GM18505 (cell line): ENCODE measurements around the gene N4BP2.
A peak's percentile ranks its signal among the peaks of the same experiment; 100 is the strongest.

Experiments
- ATAC-seq: cut with Tn5 transposase; IDR thresholded peaks from one replicate; pipeline ENCODE4 v1.9.1; 2021; ENCODE audit not compliant: unreplicated experiment
- POLR2A ChIP-seq: IDR thresholded peaks from 4 replicates; pipeline ENCODE4 v1.6.1; 2011; ENCODE audit warnings: borderline replicate concordance; ENCODE audit not compliant: insufficient read depth, insufficient read length; ENCODE audit errors: extremely low read depth

N4BP2 gene

DNA sequence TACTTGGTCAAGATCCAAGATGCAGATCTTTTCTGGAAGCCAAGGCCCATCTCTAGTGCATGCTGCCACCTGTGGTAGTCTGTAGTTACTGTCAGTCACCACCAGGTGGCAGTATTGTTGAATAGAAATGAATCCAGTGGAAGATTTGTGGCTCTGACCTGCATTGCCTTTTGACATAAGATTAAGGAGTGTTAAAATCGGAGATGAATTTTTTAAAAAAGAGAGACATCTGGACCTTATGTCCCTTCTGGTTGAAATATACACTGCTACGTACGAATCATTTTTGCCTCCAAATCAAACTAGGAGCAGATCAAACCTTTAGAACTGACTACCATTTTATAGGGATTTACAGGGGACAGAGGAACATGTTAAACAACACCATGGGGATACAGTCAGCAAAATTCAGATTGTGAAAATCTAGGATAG lies 93.3 kb downstream of the N4BP2 start:
- peak; percentile 64 for ATAC-seq
- no peak for TF ChIP-seq POLR2A

DNA sequence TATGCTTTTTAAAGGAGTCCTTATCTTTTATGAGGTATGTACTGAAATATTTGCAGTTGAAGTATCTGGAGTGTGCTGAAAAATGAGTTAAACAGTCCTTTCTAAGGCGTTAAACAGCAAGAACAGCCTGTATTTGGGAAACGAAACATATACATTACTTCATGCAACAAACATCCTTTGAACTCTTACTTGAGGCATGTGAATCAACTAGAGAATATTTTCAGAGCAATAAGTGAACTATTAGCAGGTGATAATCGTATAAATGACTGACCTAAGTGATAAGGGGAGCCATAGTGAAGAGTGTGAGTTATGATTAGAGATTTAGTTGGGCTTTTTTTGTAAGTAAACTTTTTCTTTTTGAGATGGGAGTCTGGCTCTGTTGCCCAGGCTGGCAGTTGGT lies 94.3 kb downstream of the N4BP2 start:
- ATAC-seq, result no peak
- no peak for TF ChIP-seq POLR2A

DNA sequence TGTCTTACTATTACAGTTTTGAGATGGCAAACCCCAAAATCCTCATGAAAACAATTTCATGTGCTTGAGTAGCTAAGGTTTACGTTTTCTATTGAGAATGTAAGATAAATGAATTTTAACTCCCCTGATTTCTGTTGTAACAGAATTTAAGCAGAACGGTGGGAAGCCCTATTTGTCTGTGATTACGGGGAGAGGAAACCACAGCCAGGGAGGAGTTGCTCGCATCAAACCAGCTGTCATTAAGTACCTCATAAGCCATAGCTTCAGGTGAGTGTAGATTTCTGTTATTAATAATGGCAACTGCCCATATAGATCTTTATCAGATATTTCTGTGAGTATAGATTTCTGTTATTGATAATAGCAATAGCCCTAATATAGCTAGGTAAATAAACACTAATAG lies 96.0 kb downstream of the N4BP2 start:
- ATAC-seq, result no peak
- no peak for TF ChIP-seq POLR2A

DNA sequence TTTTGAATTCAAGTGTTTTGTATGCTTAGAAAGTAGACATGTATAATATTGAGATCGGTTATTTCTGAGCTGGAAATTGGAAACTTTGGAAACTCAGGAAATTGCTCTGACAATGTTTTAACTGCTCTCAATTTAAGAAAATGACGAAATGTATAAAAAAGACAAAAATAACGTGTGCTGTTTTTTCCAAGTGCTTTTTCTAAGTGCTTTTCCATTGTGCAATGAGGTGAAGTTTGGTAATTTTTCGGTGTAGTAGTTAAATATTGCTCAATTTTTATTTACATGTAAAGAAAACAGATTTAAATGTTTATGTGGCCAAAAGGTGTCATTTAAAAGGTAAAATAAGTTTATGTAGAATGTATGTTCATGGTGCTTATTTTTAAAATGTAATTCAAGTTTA lies 100.8 kb downstream of the N4BP2 start:
- no peak for TF ChIP-seq POLR2A
- no peak for ATAC-seq

DNA sequence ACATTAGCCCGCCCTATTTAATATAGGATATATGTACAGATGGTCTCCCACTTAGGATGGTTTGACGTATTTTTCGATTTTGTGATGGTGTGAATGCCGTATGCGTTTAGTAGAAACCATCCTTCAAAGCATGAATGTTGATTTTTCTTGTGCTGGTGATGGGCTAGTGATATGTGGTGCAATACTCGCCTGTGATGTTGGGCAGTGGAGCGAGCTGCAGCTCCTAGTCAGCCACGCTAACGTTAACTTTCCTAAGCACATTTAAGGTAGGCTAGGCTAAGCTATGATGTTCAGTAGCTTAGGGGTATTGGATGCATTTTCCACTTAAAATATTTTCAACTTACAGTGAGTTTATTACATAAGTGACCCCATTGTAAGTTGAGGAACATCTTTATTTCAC lies 103.6 kb downstream of the N4BP2 start:
- TF ChIP-seq POLR2A, result no peak
- no peak for ATAC-seq

DNA sequence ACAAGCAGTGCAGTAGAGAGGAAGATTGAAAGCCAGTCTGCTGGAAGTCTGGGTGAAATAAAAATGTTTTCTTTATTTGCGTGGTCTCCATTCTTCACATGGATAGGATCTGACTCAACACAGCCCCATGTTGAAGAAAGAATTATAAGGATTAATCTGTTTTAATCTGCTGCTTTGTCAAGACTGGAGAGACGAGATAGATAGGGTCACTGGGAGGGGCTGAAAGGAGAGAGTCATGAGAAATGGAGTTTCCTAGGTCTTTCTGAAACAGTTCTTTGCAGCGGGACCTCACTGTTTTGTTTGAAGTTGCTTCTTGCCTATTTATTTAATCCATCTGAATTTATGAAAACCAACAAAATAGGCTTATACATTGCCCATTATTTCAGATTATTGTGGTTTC lies 107.8 kb downstream of the N4BP2 start:
- ATAC-seq, result no peak
- no peak for TF ChIP-seq POLR2A

DNA sequence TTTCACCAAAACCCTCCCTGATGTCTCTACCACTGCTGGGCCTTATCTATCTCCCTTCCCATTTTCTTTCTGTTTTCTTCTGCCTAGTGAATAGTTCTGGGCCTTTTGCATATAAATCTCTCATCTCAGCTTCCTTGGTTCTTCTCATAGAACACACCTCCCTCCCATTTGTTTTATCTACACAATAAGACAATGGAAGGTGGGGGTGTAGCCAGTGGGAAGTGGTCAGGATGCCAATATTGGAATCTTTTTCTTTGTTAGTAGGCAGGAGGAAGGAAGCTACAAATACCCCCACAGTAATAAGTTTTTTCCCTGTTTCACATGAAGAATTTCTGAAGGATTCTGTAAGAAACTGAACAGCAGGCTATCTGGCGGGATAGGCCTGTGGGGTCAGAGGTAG lies 109.3 kb downstream of the N4BP2 start:
- ATAC-seq, result no peak

DNA sequence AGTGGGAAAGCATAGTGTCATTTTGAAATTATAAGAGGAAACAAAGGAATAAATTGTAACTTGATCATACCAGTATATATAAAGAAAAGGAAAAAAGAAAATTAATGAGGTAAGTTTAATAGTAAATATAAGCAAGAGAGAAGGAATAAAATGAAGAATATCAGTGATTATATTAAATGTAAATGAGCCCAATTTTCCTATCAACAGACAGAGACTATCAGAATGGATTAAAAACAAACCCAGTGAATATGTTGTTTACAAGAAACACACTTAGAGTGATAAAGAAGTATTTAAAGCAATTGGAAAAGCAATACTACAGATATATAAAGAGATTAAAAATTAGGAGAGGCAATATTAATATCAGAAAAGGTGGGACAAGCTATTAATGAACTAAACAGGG lies 111.4 kb downstream of the N4BP2 start:
- TF ChIP-seq POLR2A, result no peak
- no peak for ATAC-seq

More for the DNA sequence above, 109.3 kb downstream of the N4BP2 start:
- no peak for TF ChIP-seq POLR2A

DNA sequence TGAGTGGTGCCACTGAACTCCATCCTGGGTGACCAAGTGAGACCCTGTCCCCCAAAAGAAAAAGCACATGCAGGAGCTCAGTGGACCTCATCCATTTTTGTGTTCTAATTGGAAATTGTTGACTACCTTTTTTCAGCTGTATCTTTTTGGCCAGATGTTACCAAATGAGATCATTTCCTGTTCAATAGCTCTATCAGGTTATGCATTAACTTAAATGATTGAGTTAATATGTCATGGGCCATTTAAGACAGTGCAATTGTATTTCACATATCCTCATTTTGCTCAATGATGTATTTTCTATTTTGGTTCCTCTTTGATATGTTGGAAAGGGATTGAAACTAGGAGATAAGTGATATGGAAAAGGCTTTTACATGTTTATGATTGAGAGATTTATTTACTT lies 113.9 kb downstream of the N4BP2 start:
- no peak for ATAC-seq

DNA sequence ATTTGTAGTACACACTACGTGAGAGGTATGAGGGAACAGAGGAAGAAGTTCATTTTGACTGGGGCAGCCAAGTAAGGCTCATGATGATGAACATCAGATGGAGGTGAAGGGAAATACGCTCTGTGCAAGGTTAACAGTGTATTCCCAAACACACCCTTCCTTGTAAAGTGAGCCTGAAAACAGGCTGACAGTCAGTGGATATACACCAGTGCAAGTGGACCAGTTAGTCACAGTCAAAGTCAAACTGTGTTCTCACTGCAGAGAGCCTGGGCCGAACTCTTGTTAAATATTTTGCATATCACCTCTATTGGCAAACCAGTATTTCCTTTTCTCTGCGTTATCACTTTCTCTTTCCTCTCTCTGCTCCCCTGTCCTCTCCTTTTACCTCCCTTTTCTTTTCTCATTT lies 116.8 kb downstream of the N4BP2 start:
- peak; percentile 60 for ATAC-seq
- TF ChIP-seq POLR2A, result peak; percentile 44

More for the DNA sequence above, 113.9 kb downstream of the N4BP2 start:
- TF ChIP-seq POLR2A, result no peak

DNA sequence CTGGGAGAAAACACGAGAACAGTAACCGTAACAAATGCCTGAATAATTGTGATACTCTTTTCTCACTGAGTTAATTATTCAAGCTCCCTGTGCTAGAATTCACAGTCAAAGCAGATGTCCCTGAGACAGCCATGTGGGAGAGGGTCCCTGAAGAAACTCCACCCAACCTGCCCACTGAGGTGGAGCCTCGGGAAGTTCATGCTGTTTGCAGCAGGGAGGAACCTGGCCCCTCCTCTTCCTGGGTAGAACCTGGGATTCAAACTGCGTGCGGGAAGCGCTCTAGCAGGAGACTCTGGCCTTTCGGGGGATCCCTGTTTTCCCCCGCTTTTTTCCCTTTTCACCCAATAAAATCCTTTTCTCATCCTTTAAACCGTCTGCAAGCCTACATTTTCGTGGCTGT lies 120.0 kb downstream of the N4BP2 start:
- no peak for TF ChIP-seq POLR2A
- ATAC-seq, result no peak

DNA sequence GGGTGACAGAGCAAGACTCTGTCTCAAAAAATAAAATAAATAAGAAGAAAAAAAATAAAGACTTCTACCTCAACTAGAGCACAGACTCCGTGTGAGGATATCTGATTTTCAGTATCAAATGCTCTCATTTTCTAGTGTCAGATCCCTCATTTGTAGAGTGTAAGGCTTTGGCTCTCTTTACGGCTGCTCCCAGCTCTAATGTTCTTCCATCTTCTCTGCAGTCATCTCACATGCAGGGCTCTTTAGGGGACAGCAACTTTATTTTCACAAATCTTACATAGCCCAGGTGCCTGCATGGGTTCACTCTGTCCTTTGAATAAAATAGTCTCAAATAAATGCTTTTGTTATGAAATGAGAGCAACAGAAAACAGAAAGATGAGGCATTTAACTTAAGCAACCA lies 120.9 kb downstream of the N4BP2 start:
- TF ChIP-seq POLR2A, result no peak
- ATAC-seq, result no peak

DNA sequence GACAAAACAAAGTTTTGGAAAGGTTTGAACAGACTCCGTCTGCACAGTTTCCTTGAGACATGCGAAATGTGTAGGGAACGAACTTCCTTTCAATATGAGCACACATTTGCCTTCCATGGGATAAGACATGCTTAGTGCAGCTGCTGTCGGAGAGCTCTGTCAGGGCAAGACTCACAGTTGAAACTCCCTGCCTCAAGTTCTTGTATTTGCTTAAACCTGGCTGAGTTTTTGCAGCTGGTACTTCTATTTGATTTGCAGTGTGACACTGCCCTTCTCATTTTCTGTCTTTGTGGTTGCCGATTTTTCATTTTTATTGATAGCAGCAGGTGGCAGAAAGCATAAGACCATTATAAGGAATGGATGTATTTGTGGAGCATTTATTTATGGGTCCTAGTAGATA lies 122.0 kb downstream of the N4BP2 start:
- TF ChIP-seq POLR2A, result no peak
- no peak for ATAC-seq

DNA sequence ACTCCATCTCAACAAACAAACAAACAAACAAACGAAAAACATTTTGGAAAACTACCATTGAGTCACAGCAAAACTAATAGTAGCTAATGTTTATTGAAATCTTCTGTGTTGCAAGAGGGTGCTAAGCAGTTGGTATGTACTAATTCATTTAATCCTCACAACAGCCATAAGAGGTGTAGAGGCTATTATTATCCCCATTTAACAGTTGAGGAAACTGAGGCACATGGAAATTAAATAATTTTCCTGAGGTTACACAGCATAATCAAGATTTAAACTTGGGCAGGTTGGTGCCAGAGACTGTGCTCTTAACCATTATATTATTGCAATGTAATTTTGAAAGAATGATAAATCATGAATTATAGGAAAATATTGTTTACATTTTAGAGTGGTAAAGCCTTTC lies 122.7 kb downstream of the N4BP2 start:
- no peak for ATAC-seq

DNA sequence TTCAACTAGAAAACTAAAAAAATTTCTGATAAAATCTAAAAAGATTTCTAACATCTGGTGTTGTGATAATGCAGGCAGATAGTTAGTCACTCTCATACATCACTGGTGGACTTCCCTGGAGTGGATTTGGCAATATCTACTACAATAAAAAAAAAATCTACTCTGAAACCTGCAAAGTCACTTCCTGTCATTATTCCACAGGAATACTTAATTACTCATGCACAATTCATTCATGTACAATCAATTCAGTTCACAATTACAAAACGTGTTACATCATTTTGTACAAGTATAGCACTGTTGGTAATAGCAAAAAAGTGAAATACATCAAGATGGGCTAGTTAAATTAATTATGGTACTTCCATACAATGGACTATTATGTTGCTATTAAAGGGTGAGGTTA lies 123.7 kb downstream of the N4BP2 start:
- TF ChIP-seq POLR2A, result no peak
- ATAC-seq, result no peak

More for the DNA sequence above, 122.7 kb downstream of the N4BP2 start:
- TF ChIP-seq POLR2A, result no peak

DNA sequence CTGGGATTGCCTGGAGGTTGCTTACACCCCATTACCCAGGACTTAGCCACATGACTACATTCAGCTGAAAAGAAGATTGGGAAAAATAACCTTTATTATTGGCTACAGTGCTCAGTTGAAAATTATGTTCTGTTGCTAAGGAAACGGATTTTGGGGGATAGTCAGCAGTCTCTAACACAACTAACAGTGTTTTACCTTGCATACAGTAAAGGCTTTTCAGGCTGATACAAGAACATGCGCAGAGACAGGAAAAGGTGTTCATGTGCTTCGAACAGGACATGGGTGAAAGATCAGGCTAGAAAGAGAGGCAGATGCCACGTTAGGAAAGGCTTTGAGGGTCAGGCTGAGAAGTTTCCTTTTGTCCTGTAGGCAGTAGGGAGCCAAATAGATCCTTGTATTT lies 125.4 kb downstream of the N4BP2 start:
- no peak for TF ChIP-seq POLR2A
- no peak for ATAC-seq

DNA sequence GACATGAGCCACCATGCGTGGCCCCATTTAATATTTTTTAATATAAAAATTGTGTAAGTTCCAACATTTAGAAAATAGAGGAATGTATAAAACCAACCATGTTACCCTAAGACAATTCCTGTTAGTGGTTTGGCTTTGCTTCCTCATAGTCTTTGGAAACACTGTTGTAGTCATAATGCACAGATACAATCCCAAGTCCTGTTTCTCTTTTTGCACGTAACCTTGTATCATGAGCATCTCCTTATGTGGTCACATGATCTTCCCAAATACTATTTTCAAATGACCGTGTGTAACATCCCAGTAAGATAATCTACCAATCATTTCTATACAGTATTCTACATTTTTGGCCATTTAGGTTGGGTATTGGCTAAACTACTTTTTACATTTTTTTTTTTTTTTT lies 126.3 kb downstream of the N4BP2 start:
- no peak for TF ChIP-seq POLR2A
- no peak for ATAC-seq
